Neuron (in vitro differentiated cells): Measurements from ENCODE around the gene AKT3.

Source experiments
- H2AFZ ChIP-seq: one replicate; pipeline ENCODE4 v1.6.1; 2013; ENCODE audit warnings: low read depth, mild to moderate bottlenecking, inconsistent platforms, low read length, moderate library complexity
- H3K27me3 ChIP-seq: one replicate; pipeline ENCODE4 v1.6.1; 2013; ENCODE audit warnings: low read length; ENCODE audit not compliant: insufficient read depth
- H3K36me3 ChIP-seq: one replicate; pipeline ENCODE4 v1.6.1; 2013; ENCODE audit warnings: low read length; ENCODE audit not compliant: insufficient read depth
- H3K4me1 ChIP-seq: one replicate; pipeline ENCODE4 v1.6.1; 2013; ENCODE audit warnings: low read length; ENCODE audit not compliant: insufficient read depth
- H3K4me3 ChIP-seq: 2 replicates; pipeline ENCODE4 v1.5.1; 2013; ENCODE audit warnings: mild to moderate bottlenecking, low read length, moderate library complexity
- H3K9me3 ChIP-seq: one replicate; pipeline ENCODE4 v1.6.1; 2013; ENCODE audit warnings: low read length

AKT3 gene

GRCh38 chr1:243462929-243463697, 386.9 kb downstream of the AKT3 start:
- Histone ChIP-seq H3K4me1 (no peaks in the 10 kb centered on the region), H3K27me3 (no peaks in the 10 kb centered on the region), H3K9me3 (no peaks in the 10 kb centered on the region), H2AFZ (no peak overlapping the region), H3K36me3 (no peaks in the 10 kb centered on the region), H3K4me3 (no peak overlapping the region)

GRCh38 chr1:243461700-243462099, 388.3 kb downstream of the AKT3 start:
- Histone ChIP-seq H3K4me1 (peaks cover 2% of the 10 kb centered on the region), H2AFZ (no peak overlapping the region), H3K36me3 (no peaks in the 10 kb centered on the region), H3K9me3 (no peaks in the 10 kb centered on the region), H3K4me3 (no peak overlapping the region), H3K27me3 (no peaks in the 10 kb centered on the region)

- Histone ChIP-seq H3K4me1 (peaks cover 14% of the 10 kb centered on the region), H3K9me3 (no peaks in the 10 kb centered on the region), H3K27me3 (no peaks in the 10 kb centered on the region), H3K4me3 (no peak overlapping the region), H3K36me3 (no peaks in the 10 kb centered on the region), H2AFZ (no peak overlapping the region)
Observed at GRCh38 chr1:243459059-243459458, 391.0 kb downstream of the AKT3 start.

GRCh38 chr1:243457363-243457982, 392.6 kb downstream of the AKT3 start:
- Histone ChIP-seq H3K27me3 (no peaks in the 10 kb centered on the region), H2AFZ (no peak overlapping the region), H3K4me3 (no peak overlapping the region), H3K36me3 (no peaks in the 10 kb centered on the region), H3K9me3 (no peaks in the 10 kb centered on the region), H3K4me1 (peaks cover 14% of the 10 kb centered on the region)

- H2AFZ ChIP-seq, result no peak overlapping the region
- no peaks in the 10 kb centered on the region for H3K36me3 ChIP-seq
- H3K4me3 ChIP-seq, result no peak overlapping the region
- H3K4me1 ChIP-seq, result peaks cover 14% of the 10 kb centered on the region
- no peaks in the 10 kb centered on the region for H3K9me3 ChIP-seq
- no peaks in the 10 kb centered on the region for H3K27me3 ChIP-seq
Observed at GRCh38 chr1:243455760-243456651, 394.0 kb downstream of the AKT3 start.

- H2AFZ ChIP-seq, result no peak overlapping the region
- no peaks in the 10 kb centered on the region for H3K9me3 ChIP-seq
- peaks cover 14% of the 10 kb centered on the region for H3K4me1 ChIP-seq
- H3K27me3 ChIP-seq, result no peaks in the 10 kb centered on the region
- H3K4me3 ChIP-seq, result no peak overlapping the region
- H3K36me3 ChIP-seq, result no peaks in the 10 kb centered on the region
Observed at GRCh38 chr1:243454328-243454997, 395.6 kb downstream of the AKT3 start.

GRCh38 chr1:243452092-243452491, 398.0 kb downstream of the AKT3 start:
- H3K4me3 ChIP-seq, result no peak overlapping the region
- H3K4me1 ChIP-seq, result peaks cover 17% of the 10 kb centered on the region
- no peaks in the 10 kb centered on the region for H3K27me3 ChIP-seq
- no peaks in the 10 kb centered on the region for H3K36me3 ChIP-seq
- no peak overlapping the region for H2AFZ ChIP-seq
- H3K9me3 ChIP-seq, result no peaks in the 10 kb centered on the region

GRCh38 chr1:243449373-243449772, 400.7 kb downstream of the AKT3 start:
- Histone ChIP-seq H2AFZ (no peak overlapping the region), H3K4me1 (peaks cover 3% of the 10 kb centered on the region), H3K4me3 (no peak overlapping the region), H3K27me3 (no peaks in the 10 kb centered on the region), H3K36me3 (no peaks in the 10 kb centered on the region), H3K9me3 (peaks cover 2% of the 10 kb centered on the region)

GRCh38 chr1:243447844-243448243, 402.2 kb downstream of the AKT3 start:
- H3K4me3 ChIP-seq, result no peak overlapping the region
- no peak overlapping the region for H2AFZ ChIP-seq
- peaks cover 2% of the 10 kb centered on the region for H3K9me3 ChIP-seq
- no peaks in the 10 kb centered on the region for H3K27me3 ChIP-seq
- no peaks in the 10 kb centered on the region for H3K36me3 ChIP-seq
- H3K4me1 ChIP-seq, result peaks cover 10% of the 10 kb centered on the region

- Histone ChIP-seq H2AFZ (no peak overlapping the region), H3K4me1 (peaks cover 15% of the 10 kb centered on the region), H3K9me3 (peaks cover 2% of the 10 kb centered on the region), H3K27me3 (no peaks in the 10 kb centered on the region), H3K36me3 (no peaks in the 10 kb centered on the region), H3K4me3 (no peak overlapping the region)
Observed at GRCh38 chr1:243447347-243447746, 402.7 kb downstream of the AKT3 start.

GRCh38 chr1:243443557-243443956, 406.5 kb downstream of the AKT3 start:
- no peak overlapping the region for H3K4me3 ChIP-seq
- H3K4me1 ChIP-seq, result peaks cover 42% of the 10 kb centered on the region
- H3K9me3 ChIP-seq, result peaks cover 2% of the 10 kb centered on the region
- H3K27me3 ChIP-seq, result no peaks in the 10 kb centered on the region
- no peak overlapping the region for H2AFZ ChIP-seq
- no peaks in the 10 kb centered on the region for H3K36me3 ChIP-seq

- H3K27me3 ChIP-seq, result no peaks in the 10 kb centered on the region
- H3K4me3 ChIP-seq, result no peak overlapping the region
- peaks cover 39% of the 10 kb centered on the region for H3K4me1 ChIP-seq
- H2AFZ ChIP-seq, result no peak overlapping the region
- H3K9me3 ChIP-seq, result peaks cover 2% of the 10 kb centered on the region
- H3K36me3 ChIP-seq, result no peaks in the 10 kb centered on the region
Observed at GRCh38 chr1:243441601-243442000, 408.4 kb downstream of the AKT3 start.
